B cell (primary cell): ENCODE results near the gene JAK1. TPM values are rescaled to one million over a fixed set of nuclear protein-coding genes. Genes with fewer than 3 reads are reported as not detected.
A peak's percentile ranks its signal among the peaks of the same experiment; 100 is the strongest.

Source experiments
- ATAC-seq: fragments of 200-7000 bp; cut with Tn5 transposase; one replicate; pipeline ENCODE4 v1.10.0; 2021; ENCODE audit warnings: low read depth, mild to moderate bottlenecking, moderate number of reproducible peaks, moderate library complexity
- CTCF ChIA-PET: fragments of 350-600 bp; sonication (Branson Sonifier 250); formaldehyde crosslinking; loops from one replicate; lab custom pipeline; 2021; ENCODE audit warnings: antibody characterized with exemption, inconsistent platforms; lab: Charles Lee
- POLR2A ChIA-PET: fragments of 350-600 bp; sonication (Branson Sonifier 250); formaldehyde crosslinking; loops from one replicate; lab custom pipeline; 2021; ENCODE audit warnings: antibody characterized with exemption; lab: Charles Lee
- DNase-seq: peaks from one replicate; pipeline ENCODE4 v3.0.0; 2013
- H2AFZ ChIP-seq: 2 replicates; pipeline ENCODE4 v1.6.1; 2012; ENCODE audit warnings: mild to moderate bottlenecking, low read depth, low read length; ENCODE audit not compliant: insufficient read depth, poor library complexity, severe bottlenecking
- H3K27ac ChIP-seq, 2 donors: 1 replicate in 1 of 2; 2 replicates in 1 of 2; pipeline ENCODE4 v1.5.1; 2012 to 2013; ENCODE audit warnings: low read length in 2 of 2, mild to moderate bottlenecking in 2 of 2, moderate library complexity in 1 of 2
- H3K27me3 ChIP-seq, 4 experiments: fragments of 200-600 bp in 1 of 4; sonication (generic) in 1 of 4; replicated peaks in 1 of 4; 1 replicate in 2 of 4; 2 replicates in 2 of 4; pipeline versions ENCODE4 v1.6.1 to v1.7.0; 2013 to 2016; ENCODE audit warnings: low read length in 3 of 4, mild to moderate bottlenecking in 2 of 4, mixed read lengths in 1 of 4, moderate library complexity in 1 of 4; ENCODE audit not compliant: insufficient read depth in 4 of 4, control insufficient read depth in 3 of 4; ENCODE audit errors: control extremely low read depth in 1 of 4
- H3K36me3 ChIP-seq, 2 experiments: replicated peaks in 1 of 2; 1 replicate in 1 of 2; 2 replicates in 1 of 2; pipeline versions ENCODE4 v1.6.1 to v1.7.1; 2013; ENCODE audit warnings: low read length in 1 of 2; ENCODE audit not compliant: insufficient read depth in 2 of 2, control insufficient read depth in 1 of 2; ENCODE audit errors: control extremely low read depth in 1 of 2, extremely low read depth in 1 of 2
- H3K4me1 ChIP-seq, 2 donors: fragments of 200-600 bp in 1 of 2; sonication (generic) in 1 of 2; 1 replicate in 1 of 2; 2 replicates in 1 of 2; pipeline versions ENCODE4 v1.5.1 to v1.6.1; 2013 to 2017; ENCODE audit warnings: low read length in 2 of 2; ENCODE audit not compliant: control insufficient read depth in 2 of 2, insufficient read depth in 2 of 2
- H3K4me2 ChIP-seq: replicated peaks from 2 replicates; pipeline ENCODE3; 2012; ENCODE audit warnings: mild to moderate bottlenecking, low read depth, low read length; ENCODE audit not compliant: poor library complexity, severe bottlenecking
- H3K4me3 ChIP-seq, 5 experiments: fragments of 200-600 bp in 1 of 5; sonication (generic) in 1 of 5; 1 replicate in 3 of 5; 2 replicates in 2 of 5; pipeline versions ENCODE4 v1.5.1 to v1.7.0; 2011 to 2016; ENCODE audit warnings: low read length in 4 of 5, mild to moderate bottlenecking in 4 of 5, low read depth in 2 of 5, control low read depth in 1 of 5, moderate library complexity in 1 of 5; ENCODE audit not compliant: insufficient read depth in 1 of 5; ENCODE audit errors: control extremely low read depth in 1 of 5, extremely low read depth in 1 of 5
- H3K79me2 ChIP-seq: fragments of 200-600 bp; sonication (generic); one replicate; pipeline ENCODE4 v1.6.0; 2016; ENCODE audit warnings: low read length; ENCODE audit not compliant: control insufficient read depth, insufficient read depth
- H3K9ac ChIP-seq: fragments of 200-600 bp; sonication (generic); 2 replicates; pipeline ENCODE4 v1.6.1; 2017; ENCODE audit warnings: mild to moderate bottlenecking, low read length, moderate library complexity
- H3K9me3 ChIP-seq, 3 donors: one replicate each; pipeline versions ENCODE4 v1.6.1 to v1.7.1; 2013; ENCODE audit warnings: low read length in 2 of 3; ENCODE audit not compliant: control insufficient read depth in 2 of 3, insufficient read depth in 1 of 3; ENCODE audit errors: control extremely low read depth in 1 of 3
- H4K20me1 ChIP-seq: 2 replicates; pipeline ENCODE4 v1.6.0; 2012; ENCODE audit warnings: mild to moderate bottlenecking, low read length; ENCODE audit not compliant: insufficient read depth, control insufficient read depth, poor library complexity, severe bottlenecking
- H3K27ac Mint-ChIP-seq: one replicate; pipeline ENCODE4 v1.8.0; 2021; ENCODE audit warnings: mixed read lengths
- H3K27me3 Mint-ChIP-seq: one replicate; pipeline ENCODE4 v1.8.0; 2021; ENCODE audit warnings: mixed read lengths
- H3K4me1 Mint-ChIP-seq: one replicate; pipeline ENCODE4 v1.8.0; 2021; ENCODE audit warnings: mixed read lengths
- H3K4me3 Mint-ChIP-seq: one replicate; pipeline ENCODE4 v1.8.0; 2021; ENCODE audit warnings: mixed read lengths
- H3K9me3 Mint-ChIP-seq: one replicate; pipeline ENCODE4 v1.8.0; 2022; ENCODE audit warnings: mixed read lengths; ENCODE audit not compliant: insufficient read depth
- CTCF ChIP-seq: fragments of 200-600 bp; IDR thresholded peaks from one replicate; pipeline ENCODE4 v1.8.0; 2022; ENCODE audit warnings: antibody characterized with exemption, mild to moderate bottlenecking
- EZH2 ChIP-seq: IDR thresholded peaks from 2 replicates; pipeline ENCODE4 v1.6.1; 2012; ENCODE audit warnings: borderline replicate concordance, low read depth, mild to moderate bottlenecking, moderate library complexity, low read length; ENCODE audit not compliant: insufficient read depth, poor library complexity, severe bottlenecking
- WGBS: methylation state at CpG from one replicate; pipeline ENCODE4 v1.1.5; 2013; ENCODE audit warnings: missing lambda C conversion rate; ENCODE audit not compliant: insufficient coverage; 5-methylcytosine and 5-hydroxymethylcytosine counted together
- intact Hi-C: fragments of 100-400 bp; cut with micrococcal nuclease; formaldehyde crosslinking; loops from one replicate; pipeline ENCODE4 v1.10.0; 2022
- polyA plus RNA-seq: library from polyadenylated mRNA; depleted of rRNA; stranded (reverse); fragments of >200 nt; gene quantifications from 2 replicates; pipeline ENCODE4 v1.2.3, GENCODE V29; 2012
- total RNA-seq, 2 donors: library from RNA; stranded (reverse); fragments of 120-200 nt in 1 of 2; gene quantifications; 1 replicate in 1 of 2; 2 replicates in 1 of 2; pipeline versions ENCODE4 v1.2.3 to v1.2.4, GENCODE V29; 2013 to 2022

Gene JAK1
- total and polyA plus RNA-seq, 2 donors (not counting 1 experiment from before 2014, with no cell fraction given), result 99.0 to 244 TPM

DNA sequence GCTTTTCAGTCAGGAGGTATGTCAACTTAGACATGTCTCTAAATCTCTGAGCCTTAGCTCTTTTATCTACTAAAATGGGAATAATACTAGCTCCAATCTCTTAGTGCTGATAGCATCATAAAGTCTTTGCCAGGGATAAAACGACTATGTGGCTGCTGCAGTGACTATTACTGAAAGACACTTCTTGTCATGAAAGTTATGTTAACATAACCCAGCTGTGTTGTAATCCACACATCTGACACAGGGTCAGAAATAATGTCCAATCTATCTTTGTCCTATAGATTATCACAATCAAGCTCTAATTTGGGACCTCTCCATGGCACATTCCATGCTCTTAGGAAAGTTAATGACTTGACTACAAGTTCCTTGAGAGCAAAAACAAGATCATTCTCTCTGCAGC is 62.8 kb downstream of the JAK1 start:
- H3K9ac ChIP-seq, result no peak overlapping the region
- peaks cover 33 to 54% of the 10 kb centered on the region in 2 donors for H3K4me1 ChIP-seq
- no peaks in the 10 kb centered on the region for H3K27me3 ChIP-seq
- no CpG with 5 or more reads among the region's 1 CpG for WGBS
- H3K4me3 ChIP-seq, result no peak overlapping the region
- no peaks in the 10 kb centered on the region for H3K9me3 Mint-ChIP-seq
- peaks cover 98% of the 10 kb centered on the region for H3K79me2 ChIP-seq
- H3K4me3 Mint-ChIP-seq, result no peak overlapping the region
- no peak overlapping the region for H3K27ac Mint-ChIP-seq
- H2AFZ ChIP-seq, result no peak overlapping the region
- H3K9me3 ChIP-seq, result no peaks in the 10 kb centered on the region
- no peak for TF ChIP-seq EZH2
- TF ChIP-seq CTCF, result no peak
- peak overlapping the region in 1 of 2 donors; percentile 29 for H3K27ac ChIP-seq
- DNase-seq (no peak), ATAC-seq (no peak)
- ChIA-PET CTCF (interaction anchor here (1.1 kb wide), 1 partner anchor 58 kb away, joined by 3 read pairs; no protein-coding TSS in a partner anchor), POLR2A (no interaction called here)
- no peak overlapping the region for H3K4me2 ChIP-seq
- peaks cover 88% of the 10 kb centered on the region for H3K4me1 Mint-ChIP-seq
- H3K27me3 Mint-ChIP-seq, result no peaks in the 10 kb centered on the region
- H4K20me1 ChIP-seq, result peaks cover 97% of the 10 kb centered on the region
- peaks cover 0 to 5% of the 10 kb centered on the region in 2 experiments for H3K36me3 ChIP-seq
- intact Hi-C loops, result loop anchor here (1.0 kb wide), 1 partner anchor 8 kb away; no protein-coding TSS in a partner anchor

- intact Hi-C loops, result no loop called here
- peaks cover 86% of the 10 kb centered on the region for H3K4me1 Mint-ChIP-seq
Observed at GRCh38 chr1:64901663-64902062, 64.7 kb downstream of the JAK1 start.

More at GRCh38 chr1:64901663-64902062, 64.7 kb downstream of the JAK1 start:
- POLR2A ChIA-PET, result no interaction called here
- Histone ChIP-seq H3K9ac (no peak overlapping the region), H3K4me1 (peaks cover 49 to 60% of the 10 kb centered on the region in 2 donors), H4K20me1 (peaks cover 96% of the 10 kb centered on the region), H3K4me3 (no peak overlapping the region), H3K27me3 (no peaks in the 10 kb centered on the region), H3K27ac (no peak overlapping the region), H3K36me3 (peaks cover 0 to 5% of the 10 kb centered on the region in 2 experiments), H2AFZ (no peak overlapping the region), H3K9me3 (no peaks in the 10 kb centered on the region), H3K79me2 (peaks cover 97% of the 10 kb centered on the region), H3K4me2 (no peak overlapping the region)
- ATAC-seq (no peak), DNase-seq (no peak)
- no peak for TF ChIP-seq CTCF
- TF ChIP-seq EZH2, result no peak
- Mint-ChIP-seq H3K27ac (no peak overlapping the region), H3K9me3 (no peaks in the 10 kb centered on the region), H3K27me3 (no peaks in the 10 kb centered on the region), H3K4me3 (no peak overlapping the region)
- CTCF ChIA-PET, result interaction anchor here (1.3 kb wide), 1 partner anchor 77 kb away, joined by 3 read pairs; no protein-coding TSS in a partner anchor
- WGBS, result no CpG with 5 or more reads among the region's 2 CpGs
